Neural progenitor cell (in vitro differentiated cells): ENCODE data around the gene MAFB.

Experiments used
- CTCF ChIP-seq: fragments of 200-600 bp; sonication (generic); IDR thresholded peaks from 2 replicates; pipeline ENCODE4 v1.5.1; 2017; ENCODE audit warnings: antibody characterized with exemption, mild to moderate bottlenecking
- EZH2 ChIP-seq: fragments of 200-600 bp; sonication (generic); IDR thresholded peaks from 2 replicates; pipeline ENCODE4 v1.6.1; 2017; ENCODE audit warnings: antibody characterized with exemption, mild to moderate bottlenecking, moderate library complexity
- EZH2phosphoT487 ChIP-seq: fragments of 200-600 bp; sonication (generic); IDR thresholded peaks from 2 replicates; pipeline ENCODE4 v1.6.1; 2017; ENCODE audit warnings: antibody characterized with exemption

GRCh38 chr20:40673442-40673841 is 15.6 kb downstream of the MAFB start:
- TF ChIP-seq CTCF, result no peak
- no peak for TF ChIP-seq EZH2
- TF ChIP-seq EZH2phosphoT487, result no peak
